GM12878 (cell line): ENCODE results near the gene INVS. TPM values are rescaled to one million over a fixed set of nuclear protein-coding genes. Genes with fewer than 3 reads are reported as not detected.

Experiments used
- ATAC-seq: fragments of 200-7000 bp; cut with Tn5 transposase; 3 replicates; pipeline ENCODE4 v1.9.1; 2020; ENCODE audit warnings: mild to moderate bottlenecking, moderate library complexity
- BruUV-seq: library from RNA; stranded (reverse); fragments of 400-500 nt; replicated peaks from 2 replicates; lab custom pipeline; 2021; lab: Mats Ljungman, UMichigan
- CTCF ChIA-PET: fragments of 300-600 bp; sonication (Branson Sonifier 250); formaldehyde crosslinking; extraction: SDS; loops from one replicate; lab custom pipeline; 2021; ENCODE audit warnings: inconsistent platforms; lab: Yijun Ruan, JAX
- POLR2A ChIA-PET: fragments of 350-600 bp; formaldehyde crosslinking; extraction: SDS; loops from one replicate; lab custom pipeline; 2021; ENCODE audit warnings: inconsistent platforms; lab: Charles Lee
- RAD21 ChIA-PET: fragments of 300-600 bp; sonication (Branson Sonifier 250); formaldehyde crosslinking; loops from one replicate; lab custom pipeline; 2023; ENCODE audit warnings: antibody characterized with exemption; ENCODE audit not compliant: unreplicated experiment; lab: Charles Lee
- SMC1A ChIA-PET: fragments of 300-600 bp; sonication (Branson Sonifier 250); formaldehyde crosslinking; loops from one replicate; lab custom pipeline; 2023; ENCODE audit not compliant: unreplicated experiment, uncharacterized antibody; lab: Charles Lee
- DNase-seq: peaks from one replicate; pipeline ENCODE4 v3.0.0-alpha.2; 2011; ENCODE audit warnings: low read depth, low spot score
- FAIRE-seq: peaks from 3 replicates; lab custom pipeline; 2011; peaks lifted over from hg19 to GRCh38; lab: Jason Lieb, UNC
- H2AFZ ChIP-seq: 2 replicates; pipeline ENCODE4 v1.6.0; 2011; ENCODE audit warnings: low read depth, low read length, control low read depth; ENCODE audit not compliant: control insufficient read depth
- H3K27ac ChIP-seq: 2 replicates; pipeline ENCODE4 v1.5.1; 2011; ENCODE audit warnings: control low read depth; ENCODE audit not compliant: control insufficient read depth, insufficient read depth
- H3K27me3 ChIP-seq, 2 experiments: replicated peaks in 1 of 2; 2 replicates each; pipeline versions ENCODE4 v1.6.0 to v1.6.1; 2011; ENCODE audit warnings: low read length in 1 of 2; ENCODE audit not compliant: control insufficient read depth in 2 of 2, insufficient read depth in 2 of 2
- H3K36me3 ChIP-seq, 2 experiments: 2 replicates each; pipeline ENCODE4 v1.5.1; 2011; ENCODE audit warnings: low read length in 1 of 2; ENCODE audit not compliant: control insufficient read depth in 2 of 2, insufficient read depth in 2 of 2
- H3K4me1 ChIP-seq: 2 replicates; pipeline ENCODE4 v1.6.1; 2011; ENCODE audit warnings: mild to moderate bottlenecking, low read length, moderate library complexity, mixed read lengths; ENCODE audit not compliant: control insufficient read depth, insufficient read depth
- H3K4me2 ChIP-seq: 2 replicates; pipeline ENCODE4 v1.6.0; 2011; ENCODE audit warnings: control low read depth; ENCODE audit not compliant: control insufficient read depth, insufficient read depth
- H3K4me3 ChIP-seq: fragments of 200-600 bp; sonication (generic); 2 replicates; pipeline ENCODE4 v1.5.1; 2016
- H3K79me2 ChIP-seq: 2 replicates; pipeline ENCODE4 v1.6.0; 2011; ENCODE audit warnings: low read length; ENCODE audit not compliant: control insufficient read depth, insufficient read depth
- H3K9ac ChIP-seq: 2 replicates; pipeline ENCODE4 v1.8.0; 2011; ENCODE audit warnings: low read length, control low read depth, mixed read lengths; ENCODE audit not compliant: control insufficient read depth, insufficient read depth
- H3K9me3 ChIP-seq: replicated peaks from 3 replicates; pipeline ENCODE4 v1.5.1; 2011; ENCODE audit warnings: mild to moderate bottlenecking, low read length; ENCODE audit not compliant: control insufficient read depth, insufficient read depth
- H4K20me1 ChIP-seq: 2 replicates; pipeline ENCODE4 v1.6.0; 2011; ENCODE audit not compliant: control insufficient read depth, insufficient read depth
- BACH1 ChIP-seq: fragments of 450-650 bp; IDR thresholded peaks from 2 replicates; pipeline ENCODE4 v1.6.1; 2017; ENCODE audit warnings: mild to moderate bottlenecking, borderline replicate concordance
- CEBPB ChIP-seq, 2 experiments: fragments of 150-350 bp in 1 of 2; IDR thresholded peaks; 2 replicates each; pipeline ENCODE4 v1.6.1; 2012 to 2014; ENCODE audit warnings: low read depth in 2 of 2, low read length in 2 of 2, borderline replicate concordance in 1 of 2, inconsistent platforms in 1 of 2
- KAT2A ChIP-seq: conservative IDR thresholded peaks from 2 replicates; pipeline ENCODE4 v1.6.1; 2011; ENCODE audit warnings: low read depth, low read length; ENCODE audit not compliant: control insufficient read depth
- KLF5 ChIP-seq: fragments of 450-650 bp; IDR thresholded peaks from 2 replicates; pipeline ENCODE4 v1.6.1; 2014; ENCODE audit warnings: mild to moderate bottlenecking; ENCODE audit not compliant: partially characterized antibody
- MTA3 ChIP-seq: IDR thresholded peaks from 2 replicates; pipeline ENCODE4 v1.6.1; 2012; ENCODE audit warnings: low read length, inconsistent platforms, borderline replicate concordance
- MXI1 ChIP-seq: fragments of 150-350 bp; IDR thresholded peaks from 2 replicates; pipeline ENCODE4 v1.6.1; 2011; ENCODE audit warnings: low read depth, mild to moderate bottlenecking, inconsistent platforms, low read length, improper control_type of control experiment
- NFIC ChIP-seq: IDR thresholded peaks from 2 replicates; pipeline ENCODE4 v1.6.1; 2012; ENCODE audit warnings: low read depth, mild to moderate bottlenecking, inconsistent platforms, low read length, moderate library complexity
- NFYB ChIP-seq: IDR thresholded peaks from 2 replicates; pipeline ENCODE4 v1.6.1; 2011; ENCODE audit warnings: low read depth, mild to moderate bottlenecking, low read length, improper control_type of control experiment, moderate library complexity; ENCODE audit not compliant: insufficient read depth
- NRF1 ChIP-seq: conservative IDR thresholded peaks from 2 replicates; pipeline ENCODE4 v1.6.1; 2011; ENCODE audit warnings: mild to moderate bottlenecking, low read depth, low read length, improper control_type of control experiment
- YBX1 ChIP-seq: fragments of 450-650 bp; IDR thresholded peaks from 2 replicates; pipeline ENCODE4 v1.6.1; 2016; ENCODE audit warnings: antibody characterized with exemption
- ZBTB40 ChIP-seq: fragments of 450-650 bp; IDR thresholded peaks from 2 replicates; pipeline ENCODE4 v1.6.1; 2016; ENCODE audit warnings: mild to moderate bottlenecking, moderate library complexity, borderline replicate concordance
- ZSCAN29 ChIP-seq: fragments of 450-650 bp; IDR thresholded peaks from 2 replicates; pipeline ENCODE4 v1.6.1; 2017; ENCODE audit warnings: mild to moderate bottlenecking, moderate library complexity
- WGBS: methylation state at CpG from one replicate; pipeline ENCODE4 v1.1.6; 2016; ENCODE audit warnings: low lambda C conversion rate; ENCODE audit not compliant: insufficient replicate concordance, insufficient coverage; ENCODE audit errors: missing lambda C conversion rate; 5-methylcytosine and 5-hydroxymethylcytosine counted together
- in situ Hi-C: fragments of 300-500 bp; cut with MboI; formaldehyde crosslinking; loops from 9 replicates; pipeline ENCODE4 v1.14.3; 2018; ENCODE audit warnings: mixed read lengths
- intact Hi-C: fragments of 100-400 bp; cut with micrococcal nuclease; formaldehyde crosslinking; loops from one replicate; pipeline ENCODE4 v1.14.2; 2022; ENCODE audit not compliant: unreplicated experiment
- polyA plus RNA-seq, 11 experiments: library from polyadenylated mRNA; depleted of rRNA in 4 of 11; unstranded in 6 of 11; stranded (reverse) in 5 of 11; fragments of >200 nt; fragmentation: Nextera tagmentation in 4 of 11; fragmentation: Illumina TruSeq in 1 of 11; extraction: Ambion mirVana in 4 of 11; extraction: Trizol in 1 of 11; gene quantifications; 1 replicate in 1 of 11; 2 replicates in 10 of 11; pipeline versions ENCODE4 v1.2.1 to v1.2.3, GENCODE V29; 2011 to 2016; ENCODE audit warnings: inconsistent platforms in 2 of 11, missing spikeins in 2 of 11, low read depth in 1 of 11
- total RNA-seq, 4 experiments: library from RNA; depleted of rRNA in 3 of 4; stranded (reverse); fragments of >200 nt in 3 of 4; fragmentation: Illumina TruSeq in 1 of 4; extraction: Trizol in 1 of 4; gene quantifications; 2 replicates each; pipeline versions ENCODE4 v1.2.1 to v1.2.3, GENCODE V29; 2013 to 2021

INVS gene
- total and polyA plus RNA-seq, 10 of the 15 experiments (the other 5 are each of a cell fraction or from before 2014, with no cell fraction given): 0.93 to 20.8 (median 13.2) TPM

GRCh38 chr9:100306283-100306682, 207.2 kb downstream of the INVS start:
- H3K9ac ChIP-seq: no peak overlapping the region
- FAIRE-seq (no peak), ATAC-seq (no peak), DNase-seq (no peak)
- no peaks in the 10 kb centered on the region for H3K27me3 ChIP-seq
- peaks cover 4 to 38% of the 10 kb centered on the region in 2 experiments for H3K36me3 ChIP-seq
- H2AFZ ChIP-seq: no peak overlapping the region
- WGBS: 96% methylated on average over 1 of the region's 1 CpG
- intact Hi-C loops: no loop called here
- H3K9me3 ChIP-seq: peaks cover 2% of the 10 kb centered on the region; the same call in 1 of the 3 replicates
- SMC1A ChIA-PET: interaction anchor here (1.2 kb wide), 1 partner anchor 175 kb away, joined by 3 read pairs; no protein-coding TSS in a partner anchor
- no peaks in the 10 kb centered on the region for H3K4me1 ChIP-seq
- H3K27ac ChIP-seq: no peak overlapping the region
- POLR2A ChIA-PET: no interaction called here
- no TSS peak for BruUV-seq
- RAD21 ChIA-PET: no interaction called here
- CTCF ChIA-PET: interaction anchor here (0.6 to 1.5 kb wide), 3 partner anchors 15 to 444 kb away, joined by 3 read pairs; no protein-coding TSS in a partner anchor
- in situ Hi-C loops: no loop called here
- no peaks in the 10 kb centered on the region; the same call in 1 of the 2 replicates for H3K79me2 ChIP-seq
- no peak overlapping the region for H3K4me2 ChIP-seq
- no peaks in the 10 kb centered on the region for H4K20me1 ChIP-seq
- H3K4me3 ChIP-seq: no peak overlapping the region
- no peak for TF ChIP-seq CEBPB (IDR thresholded peaks at IDR 0.05; ENCODE audit: borderline replicate concordance in 1 of 2, low read depth in 2 of 2, low read length in 2 of 2)
- TF ChIP-seq KLF5: no peak
- no peak for TF ChIP-seq YBX1
- TF ChIP-seq ZSCAN29: no peak
- no peak for TF ChIP-seq NFIC
- TF ChIP-seq KAT2A: no peak
- TF ChIP-seq NRF1: no peak
- TF ChIP-seq MXI1: no peak
- TF ChIP-seq ZBTB40: no peak
- TF ChIP-seq MTA3: no peak
- TF ChIP-seq NFYB: no peak
- TF ChIP-seq BACH1: no peak
